ENCODE results near the gene EIF4H.
A peak's percentile ranks its signal among the peaks of the same experiment; 100 is the strongest.

Gene EIF4H

GRCh38 chr7:74219416-74219815, 45.3 kb downstream of the EIF4H start:
- no peaks in the 10 kb centered on the region for H3K9me3 ChIP-seq (ENCODE audit: severe bottlenecking)
- peaks cover 5% of the 10 kb centered on the region for H3K36me3 ChIP-seq
- no peaks in the 10 kb centered on the region for H3K27me3 ChIP-seq (ENCODE audit: insufficient read depth, low read depth, severe bottlenecking)
- TF ChIP-seq CTCF (IDR thresholded peaks at IDR 0.05; ENCODE audit: low read depth, low read length): no peak
- no peak overlapping the region for H3K4me3 ChIP-seq (ENCODE audit: low read depth, low read length)
- H3K27ac ChIP-seq: no peak overlapping the region
- DNase-seq: no peak

GRCh38 chr7:74220229-74220628, 46.1 kb downstream of the EIF4H start:
- Histone ChIP-seq H3K27ac (no peak overlapping the region), H3K4me3 (ENCODE audit: low read depth, low read length) (no peak overlapping the region)
- no peak for TF ChIP-seq CTCF (IDR thresholded peaks at IDR 0.05; ENCODE audit: low read depth, low read length)

GRCh38 chr7:74221713-74222112, 47.6 kb downstream of the EIF4H start:
- DNase-seq: no peak
- Histone ChIP-seq H3K27me3 (ENCODE audit: insufficient read depth, low read depth, severe bottlenecking) (no peaks in the 10 kb centered on the region), H3K9me3 (ENCODE audit: severe bottlenecking) (no peaks in the 10 kb centered on the region), H3K27ac (no peak overlapping the region), H3K36me3 (peaks cover 25% of the 10 kb centered on the region), H3K4me3 (ENCODE audit: low read depth, low read length) (no peak overlapping the region)
- TF ChIP-seq CTCF (IDR thresholded peaks at IDR 0.05; ENCODE audit: low read depth, low read length): no peak

More at GRCh38 chr7:74220229-74220628, 46.1 kb downstream of the EIF4H start:
- Histone ChIP-seq H3K9me3 (ENCODE audit: severe bottlenecking) (no peaks in the 10 kb centered on the region), H3K36me3 (peaks cover 11% of the 10 kb centered on the region), H3K27me3 (ENCODE audit: insufficient read depth, low read depth, severe bottlenecking) (no peaks in the 10 kb centered on the region)
- peak; percentile 25 for DNase-seq

- Histone ChIP-seq H3K27me3 (ENCODE audit: insufficient read depth, low read depth, severe bottlenecking) (no peaks in the 10 kb centered on the region), H3K36me3 (peaks cover 34% of the 10 kb centered on the region), H3K27ac (no peak overlapping the region), H3K4me3 (ENCODE audit: low read depth, low read length) (no peak overlapping the region), H3K9me3 (ENCODE audit: severe bottlenecking) (no peaks in the 10 kb centered on the region)
- DNase-seq: no peak
- no peak for TF ChIP-seq CTCF (IDR thresholded peaks at IDR 0.05; ENCODE audit: low read depth, low read length)
These were observed 48.9 kb downstream of the EIF4H start for GRCh38 chr7:74222851-74223710.

- Histone ChIP-seq H3K27me3 (ENCODE audit: insufficient read depth, low read depth, severe bottlenecking) (no peaks in the 10 kb centered on the region), H3K4me3 (ENCODE audit: low read depth, low read length) (no peak overlapping the region), H3K36me3 (peaks cover 38% of the 10 kb centered on the region), H3K9me3 (ENCODE audit: severe bottlenecking) (no peaks in the 10 kb centered on the region), H3K27ac (no peak overlapping the region)
- no peak for TF ChIP-seq CTCF (IDR thresholded peaks at IDR 0.05; ENCODE audit: low read depth, low read length)
- DNase-seq: no peak
These were observed 49.8 kb downstream of the EIF4H start for GRCh38 chr7:74223711-74224510.
